MM.1S (cell line): ENCODE measurements around the gene ADORA2B.

ENCODE experiments used
- DNase-seq: peaks from one replicate; pipeline ENCODE4 v3.0.0-alpha.2; 2015
- H2AFZ ChIP-seq: fragments of 300-600 bp; sonication (generic); 2 replicates; pipeline ENCODE4 v1.6.0; 2016; ENCODE audit warnings: antibody characterized with exemption, low read length
- H3F3A ChIP-seq: fragments of 300-600 bp; sonication (generic); 2 replicates; pipeline ENCODE4 v1.6.1; 2016; ENCODE audit warnings: mild to moderate bottlenecking, antibody characterized with exemption, low read length, moderate library complexity, mixed read lengths; ENCODE audit not compliant: insufficient read depth
- H3K27ac ChIP-seq: fragments of 300-600 bp; sonication (generic); 2 replicates; pipeline ENCODE4 v1.5.1; 2016; ENCODE audit warnings: mild to moderate bottlenecking, low read length
- H3K27me3 ChIP-seq: fragments of 300-600 bp; sonication (generic); replicated peaks from 2 replicates; pipeline ENCODE4 v1.6.0; 2016; ENCODE audit warnings: low read length; ENCODE audit not compliant: insufficient read depth
- H3K36me3 ChIP-seq: fragments of 300-600 bp; sonication (generic); replicated peaks from 2 replicates; pipeline ENCODE4 v1.6.1; 2016; ENCODE audit warnings: mild to moderate bottlenecking, low read length, mixed read lengths; ENCODE audit not compliant: insufficient read depth
- H3K4me1 ChIP-seq: fragments of 300-600 bp; sonication (generic); 2 replicates; pipeline ENCODE4 v1.6.1; 2016; ENCODE audit warnings: low read length, mixed read lengths
- H3K4me2 ChIP-seq: fragments of 300-600 bp; sonication (generic); 2 replicates; pipeline ENCODE4 v1.6.0; 2016; ENCODE audit warnings: low read depth, low read length
- H3K4me3 ChIP-seq: fragments of 300-600 bp; sonication (generic); 2 replicates; pipeline ENCODE4 v1.5.1; 2016; ENCODE audit warnings: low read length, mixed read lengths
- H3K79me2 ChIP-seq: fragments of 300-600 bp; sonication (generic); 2 replicates; pipeline ENCODE4 v1.6.1; 2016; ENCODE audit warnings: mixed run types, low read length, mixed read lengths
- H3K9ac ChIP-seq: fragments of 300-600 bp; sonication (generic); 2 replicates; pipeline ENCODE4 v1.6.1; 2016; ENCODE audit warnings: low read length, mixed read lengths
- H3K9me2 ChIP-seq: fragments of 300-600 bp; sonication (generic); replicated peaks from 2 replicates; pipeline ENCODE4 v1.6.1; 2016; ENCODE audit warnings: mild to moderate bottlenecking, low read length, mixed read lengths; ENCODE audit not compliant: insufficient read depth
- H3K9me3 ChIP-seq: fragments of 300-600 bp; sonication (generic); replicated peaks from 2 replicates; pipeline ENCODE4 v1.6.1; 2016; ENCODE audit warnings: mild to moderate bottlenecking, low read length, mixed read lengths; ENCODE audit not compliant: insufficient read depth
- H4K20me1 ChIP-seq: fragments of 300-600 bp; sonication (generic); 2 replicates; pipeline ENCODE4 v1.6.1; 2016; ENCODE audit warnings: mild to moderate bottlenecking, low read length, moderate library complexity, mixed read lengths; ENCODE audit not compliant: insufficient read depth
- CTCF ChIP-seq: fragments of 300-600 bp; sonication (generic); IDR thresholded peaks from 2 replicates; pipeline ENCODE4 v1.5.1; 2016; ENCODE audit warnings: antibody characterized with exemption, low read length, mixed read lengths
- EZH2 ChIP-seq: fragments of 300-600 bp; sonication (generic); optimal IDR thresholded peaks from 2 replicates; pipeline ENCODE3; 2017; ENCODE audit warnings: low read depth, mild to moderate bottlenecking, antibody characterized with exemption, low read length, mixed read lengths
- EZH2phosphoT487 ChIP-seq: fragments of 300-600 bp; sonication (generic); IDR thresholded peaks from 2 replicates; pipeline ENCODE4 v1.6.1; 2018; ENCODE audit warnings: antibody characterized with exemption, low read length

ADORA2B gene

GRCh38 chr17:15957206-15957605, 12.3 kb downstream of the ADORA2B start:
- no peaks in the 10 kb centered on the region for H3K79me2 ChIP-seq
- H3F3A ChIP-seq: peaks cover 12% of the 10 kb centered on the region; the same call in 1 of the 2 replicates

DNA sequence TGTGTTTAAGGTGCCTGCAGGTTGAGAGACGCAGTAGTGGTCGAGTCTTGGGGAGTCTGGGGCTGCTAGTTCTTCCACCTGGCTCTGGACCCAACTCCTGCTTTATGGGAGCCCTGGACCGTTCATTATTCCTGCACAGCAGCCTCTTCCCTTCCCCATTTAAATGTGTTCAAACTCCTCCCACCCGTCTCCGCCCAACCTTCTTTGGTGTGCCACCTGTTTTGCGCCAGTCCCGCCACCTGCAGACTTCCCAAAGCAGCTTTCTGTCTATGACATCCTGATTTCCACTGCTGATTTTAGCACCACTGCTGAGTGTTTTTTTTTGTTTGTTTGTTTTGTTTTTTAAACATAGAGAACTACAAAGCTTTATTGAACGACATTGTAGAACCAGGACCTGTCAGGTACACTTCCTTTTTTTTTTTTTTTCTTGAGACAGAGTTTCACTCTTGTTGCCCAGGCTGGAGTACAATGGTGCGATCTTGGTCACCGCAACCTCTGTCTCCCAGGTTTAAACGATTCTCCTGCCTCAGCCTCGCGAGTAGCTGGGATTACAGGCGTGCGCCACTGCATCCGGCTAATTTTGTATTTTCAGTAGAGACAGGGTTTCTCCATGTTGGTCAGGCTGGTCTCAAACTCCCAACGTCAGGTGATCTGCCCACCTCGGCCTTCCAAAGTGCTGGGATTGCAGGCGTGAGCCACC, 12.8 kb downstream of the ADORA2B start:
- Histone ChIP-seq H4K20me1 (no peaks in the 10 kb centered on the region), H3K9me2 (no peaks in the 10 kb centered on the region), H3K4me2 (no peak overlapping the region), H3F3A (peaks cover 12% of the 10 kb centered on the region; the same call in 1 of the 2 replicates), H3K36me3 (no peaks in the 10 kb centered on the region), H3K9ac (no peak overlapping the region), H3K79me2 (no peaks in the 10 kb centered on the region), H2AFZ (no peak overlapping the region), H3K27ac (no peak overlapping the region), H3K4me1 (peaks cover 13% of the 10 kb centered on the region), H3K27me3 (no peaks in the 10 kb centered on the region), H3K4me3 (no peak overlapping the region), H3K9me3 (no peaks in the 10 kb centered on the region)
- TF ChIP-seq EZH2phosphoT487 (no peak), CTCF (no peak), EZH2 (no peak)
- DNase-seq: no peak

More at GRCh38 chr17:15957206-15957605, 12.3 kb downstream of the ADORA2B start:
- Histone ChIP-seq H3K36me3 (no peaks in the 10 kb centered on the region), H3K9me3 (no peaks in the 10 kb centered on the region), H3K9ac (no peak overlapping the region), H2AFZ (no peak overlapping the region), H3K4me3 (no peak overlapping the region), H3K4me2 (no peak overlapping the region), H3K9me2 (no peaks in the 10 kb centered on the region), H3K4me1 (peaks cover 13% of the 10 kb centered on the region), H4K20me1 (no peaks in the 10 kb centered on the region), H3K27me3 (no peaks in the 10 kb centered on the region), H3K27ac (no peak overlapping the region)
- DNase-seq: no peak
- TF ChIP-seq EZH2phosphoT487 (no peak), CTCF (no peak), EZH2 (no peak)

DNA sequence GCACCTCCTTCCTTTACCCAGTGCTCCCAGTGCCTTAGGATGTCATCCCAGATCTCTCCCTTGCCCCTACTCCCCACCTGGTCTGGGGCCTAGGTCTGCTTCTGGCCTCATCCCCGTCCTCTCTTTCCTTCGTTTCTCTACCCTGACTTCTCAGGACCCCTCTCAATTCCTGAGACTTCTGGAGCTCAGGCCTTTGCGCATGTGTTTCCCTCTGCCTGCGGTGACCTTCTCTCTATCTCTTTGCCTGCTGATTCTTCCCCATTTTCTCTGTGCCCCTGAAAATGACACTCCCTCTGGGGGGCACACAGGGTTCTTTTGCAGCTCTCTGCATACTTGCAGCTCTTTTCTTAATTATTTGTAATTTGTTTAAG, 13.5 kb downstream of the ADORA2B start:
- DNase-seq: no peak
- Histone ChIP-seq H3K27me3 (no peaks in the 10 kb centered on the region), H3F3A (peaks cover 12% of the 10 kb centered on the region; the same call in 1 of the 2 replicates), H3K79me2 (no peaks in the 10 kb centered on the region), H3K27ac (peak overlapping the region; percentile 31; the same call in 1 of the 2 replicates), H3K9ac (no peak overlapping the region), H3K4me1 (peaks cover 13% of the 10 kb centered on the region), H3K9me3 (no peaks in the 10 kb centered on the region), H3K4me2 (peak overlapping the region; percentile 29), H3K9me2 (no peaks in the 10 kb centered on the region), H2AFZ (no peak overlapping the region), H3K36me3 (no peaks in the 10 kb centered on the region), H4K20me1 (no peaks in the 10 kb centered on the region), H3K4me3 (no peak overlapping the region)
- TF ChIP-seq EZH2phosphoT487 (no peak), EZH2 (no peak), CTCF (no peak)
